Measurements from ENCODE around the gene NEGR1.

- no peak for TF ChIP-seq CTCF (IDR thresholded peaks at IDR 0.05)
- no peak for TF ChIP-seq POLR2A (IDR thresholded peaks at IDR 0.05)
These were observed 490.1 kb downstream of the NEGR1 start for GRCh38 chr1:71792264-71792663.
